ENCODE measurements around the gene CRTAC1. TPM values are rescaled to one million over a fixed set of nuclear protein-coding genes. Genes with fewer than 3 reads are reported as not detected.
A peak's percentile ranks its signal among the peaks of the same experiment; 100 is the strongest.

The CRTAC1 gene
- total RNA-seq, 1 donor from 2014 or later, result 0.30 TPM

GRCh38 chr10:97821308-97822038 lies 208.9 kb downstream of the CRTAC1 start:
- Mint-ChIP-seq H3K36me3 (no peaks in the 10 kb centered on the region), H3K4me1 (peaks cover 10% of the 10 kb centered on the region), H3K27me3 (ENCODE audit: insufficient read depth, low read depth) (peaks cover 10% of the 10 kb centered on the region), H3K4me3 (no peak overlapping the region), H3K9me3 (no peaks in the 10 kb centered on the region), H3K27ac (no peak overlapping the region)
- H3K4me3 ChIP-seq, result no peak overlapping the region
- peaks cover 6% of the 10 kb centered on the region for H3F3A ChIP-seq (ENCODE audit: low read depth)
- no peak overlapping the region for H3K9ac ChIP-seq
- H4K20me1 ChIP-seq (ENCODE audit: low read depth), result no peaks in the 10 kb centered on the region
- H3K36me3 ChIP-seq, result no peaks in the 10 kb centered on the region
- peak; percentile 15 for TF ChIP-seq CTCF (IDR thresholded peaks at IDR 0.05)
- TF ChIP-seq EZH2phosphoT487 (IDR thresholded peaks at IDR 0.05), result no peak
- H3K4me1 ChIP-seq, result peaks cover 28% of the 10 kb centered on the region
- DNase-seq (ENCODE audit: low spot score), result peak; percentile 59
- no peaks in the 10 kb centered on the region for H3K79me2 ChIP-seq (ENCODE audit: low read depth)
- H3K27ac ChIP-seq, result no peak overlapping the region
- H3K4me2 ChIP-seq, result peak overlapping the region; percentile 49
- no peaks in the 10 kb centered on the region for H3K9me3 ChIP-seq (ENCODE audit: low read depth)
- no peaks in the 10 kb centered on the region for H3K27me3 ChIP-seq
- H2AFZ ChIP-seq (replicated peaks), result no peak overlapping the region

GRCh38 chr10:97820096-97820704 lies 210.2 kb downstream of the CRTAC1 start:
- Histone ChIP-seq H3K4me3 (no peak overlapping the region), H3K27ac (no peak overlapping the region), H3K9ac (no peak overlapping the region), H3K4me1 (peaks cover 28% of the 10 kb centered on the region), H2AFZ (replicated peaks) (no peak overlapping the region), H3K36me3 (no peaks in the 10 kb centered on the region), H3K4me2 (no peak overlapping the region), H3K9me3 (ENCODE audit: low read depth) (no peaks in the 10 kb centered on the region), H3F3A (ENCODE audit: low read depth) (peaks cover 6% of the 10 kb centered on the region), H3K27me3 (no peaks in the 10 kb centered on the region), H3K79me2 (ENCODE audit: low read depth) (no peaks in the 10 kb centered on the region), H4K20me1 (ENCODE audit: low read depth) (no peaks in the 10 kb centered on the region)
- no peaks in the 10 kb centered on the region for H3K9me3 Mint-ChIP-seq
- H3K27ac Mint-ChIP-seq, result no peak overlapping the region
- no peaks in the 10 kb centered on the region for H3K36me3 Mint-ChIP-seq
- no peak overlapping the region for H3K4me3 Mint-ChIP-seq
- DNase-seq (ENCODE audit: low spot score), result no peak
- H3K27me3 Mint-ChIP-seq (ENCODE audit: insufficient read depth, low read depth), result peaks cover 5% of the 10 kb centered on the region
- no peak for TF ChIP-seq CTCF (IDR thresholded peaks at IDR 0.05)
- TF ChIP-seq EZH2 (IDR thresholded peaks at IDR 0.05), result no peak
- no peak for TF ChIP-seq EZH2phosphoT487 (IDR thresholded peaks at IDR 0.05)
- H3K4me1 Mint-ChIP-seq, result peaks cover 10% of the 10 kb centered on the region

GRCh38 chr10:97818572-97818971 lies 211.8 kb downstream of the CRTAC1 start:
- H3K27ac Mint-ChIP-seq, result no peak overlapping the region
- no peaks in the 10 kb centered on the region for H3K36me3 Mint-ChIP-seq
- H3K27me3 Mint-ChIP-seq (ENCODE audit: insufficient read depth, low read depth), result peaks cover 2% of the 10 kb centered on the region
- H3K36me3 ChIP-seq, result no peaks in the 10 kb centered on the region
- H3K9ac ChIP-seq, result no peak overlapping the region
- DNase-seq (ENCODE audit: low spot score), result no peak
- no peak overlapping the region for H3K4me2 ChIP-seq
- peaks cover 3% of the 10 kb centered on the region for H3K4me1 Mint-ChIP-seq
- TF ChIP-seq CTCF (IDR thresholded peaks at IDR 0.05) (no peak), EZH2 (IDR thresholded peaks at IDR 0.05) (no peak), EZH2phosphoT487 (IDR thresholded peaks at IDR 0.05) (no peak)
- no peaks in the 10 kb centered on the region for H3F3A ChIP-seq (ENCODE audit: low read depth)
- no peaks in the 10 kb centered on the region for H3K9me3 ChIP-seq (ENCODE audit: low read depth)
- no peaks in the 10 kb centered on the region for H3K79me2 ChIP-seq (ENCODE audit: low read depth)
- H3K4me3 ChIP-seq, result no peak overlapping the region
- no peak overlapping the region for H3K27ac ChIP-seq
- no peak overlapping the region for H3K4me3 Mint-ChIP-seq
- no peak overlapping the region for H2AFZ ChIP-seq (replicated peaks)
- peaks cover 17% of the 10 kb centered on the region for H3K4me1 ChIP-seq
- H3K27me3 ChIP-seq, result no peaks in the 10 kb centered on the region
- no peaks in the 10 kb centered on the region for H3K9me3 Mint-ChIP-seq
- no peaks in the 10 kb centered on the region for H4K20me1 ChIP-seq (ENCODE audit: low read depth)
